ENCODE results near the gene NDRG4. TPM values are rescaled to one million over a fixed set of nuclear protein-coding genes. Genes with fewer than 3 reads are reported as not detected.

NDRG4 gene
- total RNA-seq, 4 donors from 2014 or later, result 3.3 to 12.9 (median 9.3) TPM

DNA sequence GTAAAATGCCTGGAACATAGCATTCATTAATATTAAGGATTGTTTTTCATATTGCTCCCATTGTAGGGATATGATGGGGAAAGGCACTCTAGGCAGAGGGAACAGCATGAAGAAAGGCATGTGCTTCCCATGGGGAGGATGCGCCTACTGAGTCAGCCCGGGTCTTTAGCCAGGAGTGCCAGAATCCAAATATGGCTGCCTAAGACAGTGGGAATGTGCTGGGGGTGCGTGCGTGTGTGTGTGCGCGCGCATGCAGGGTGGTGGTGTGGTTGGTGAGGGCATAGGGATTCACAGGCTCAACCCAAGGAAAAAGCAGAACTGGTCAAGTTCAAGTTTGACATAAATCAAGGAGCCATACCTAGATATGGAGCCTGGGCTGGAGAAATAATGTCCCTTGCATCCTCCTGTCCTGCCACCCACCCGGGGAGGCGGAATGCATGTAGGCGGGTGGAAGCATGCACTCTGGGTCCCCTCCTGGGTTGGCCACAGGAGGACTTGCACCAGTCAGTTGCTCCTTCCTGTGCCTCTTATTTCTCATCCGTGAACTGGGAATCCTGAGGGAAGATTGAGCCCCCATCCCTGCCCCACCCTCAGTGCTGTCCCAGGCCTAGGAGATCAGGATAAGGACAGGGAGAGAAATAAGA, 18.6 kb upstream of the NDRG4 start:
- DNase-seq, result no peak
- no peak overlapping the region for H3K27ac ChIP-seq
- no peaks in the 10 kb centered on the region for H3K9me3 ChIP-seq
- no peak for TF ChIP-seq POLR2A (IDR thresholded peaks at IDR 0.05)
- TF ChIP-seq, protein P1, sequence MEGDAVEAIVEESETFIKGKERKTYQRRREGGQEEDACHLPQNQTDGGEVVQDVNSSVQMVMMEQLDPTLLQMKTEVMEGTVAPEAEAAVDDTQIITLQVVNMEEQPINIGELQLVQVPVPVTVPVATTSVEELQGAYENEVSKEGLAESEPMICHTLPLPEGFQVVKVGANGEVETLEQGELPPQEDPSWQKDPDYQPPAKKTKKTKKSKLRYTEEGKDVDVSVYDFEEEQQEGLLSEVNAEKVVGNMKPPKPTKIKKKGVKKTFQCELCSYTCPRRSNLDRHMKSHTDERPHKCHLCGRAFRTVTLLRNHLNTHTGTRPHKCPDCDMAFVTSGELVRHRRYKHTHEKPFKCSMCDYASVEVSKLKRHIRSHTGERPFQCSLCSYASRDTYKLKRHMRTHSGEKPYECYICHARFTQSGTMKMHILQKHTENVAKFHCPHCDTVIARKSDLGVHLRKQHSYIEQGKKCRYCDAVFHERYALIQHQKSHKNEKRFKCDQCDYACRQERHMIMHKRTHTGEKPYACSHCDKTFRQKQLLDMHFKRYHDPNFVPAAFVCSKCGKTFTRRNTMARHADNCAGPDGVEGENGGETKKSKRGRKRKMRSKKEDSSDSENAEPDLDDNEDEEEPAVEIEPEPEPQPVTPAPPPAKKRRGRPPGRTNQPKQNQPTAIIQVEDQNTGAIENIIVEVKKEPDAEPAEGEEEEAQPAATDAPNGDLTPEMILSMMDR (IDR thresholded peaks at IDR 0.05), result no peak
- no peaks in the 10 kb centered on the region for H3K36me3 ChIP-seq
- no peaks in the 10 kb centered on the region for H3K4me1 ChIP-seq
- H3K27me3 ChIP-seq, result no peaks in the 10 kb centered on the region
- whole genome bisulfite sequencing, 2 donors, result 92% methylated on average over 10 to 11 of the region's 11 CpGs
- intact Hi-C loops (cut with DNase I), result no loop called here
- H3K4me3 ChIP-seq (replicated peaks in 1 of 3), result no peak overlapping the region

- TF ChIP-seq POLR2A (IDR thresholded peaks at IDR 0.05), result no peak
- TF ChIP-seq, protein P1 (IDR thresholded peaks at IDR 0.05), result no peak
- Histone ChIP-seq H3K4me3 (replicated peaks in 1 of 3) (no peak overlapping the region), H3K27ac (no peak overlapping the region), H3K9me3 (no peaks in the 10 kb centered on the region), H3K27me3 (no peaks in the 10 kb centered on the region), H3K36me3 (no peaks in the 10 kb centered on the region), H3K4me1 (no peaks in the 10 kb centered on the region)
- WGBS, 2 donors, result 79 to 92% methylated on average over 6 to 8 of the region's 8 CpGs
- intact Hi-C loops (cut with DNase I), result no loop called here
- no peak for DNase-seq
Measured at GRCh38 chr16:58481931-58482330, 18.0 kb upstream of the NDRG4 start.

- Histone ChIP-seq H3K4me1 (peaks cover 0 to 6% of the 10 kb centered on the region in 2 donors), H3K4me3 (replicated peaks in 1 of 3) (no peak overlapping the region), H3K9me3 (no peaks in the 10 kb centered on the region), H3K27me3 (no peaks in the 10 kb centered on the region), H3K36me3 (no peaks in the 10 kb centered on the region), H3K27ac (no peak overlapping the region)
- intact Hi-C loops (cut with DNase I), result loop anchor here (2.0 kb wide), 1 partner anchor 147 kb away; no protein-coding TSS in a partner anchor
- no peak for TF ChIP-seq POLR2A (IDR thresholded peaks at IDR 0.05)
- TF ChIP-seq, protein P1 (IDR thresholded peaks at IDR 0.05), result no peak
- WGBS, 2 donors, result 71 to 79% methylated on average over 11 of the region's 11 CpGs
- DNase-seq, result no peak
Measured at GRCh38 chr16:58485184-58485887, 14.6 kb upstream of the NDRG4 start.

GRCh38 chr16:58487566-58488351, 12.2 kb upstream of the NDRG4 start:
- H3K36me3 ChIP-seq, result no peaks in the 10 kb centered on the region
- no peak overlapping the region for H3K27ac ChIP-seq
- no peaks in the 10 kb centered on the region for H3K27me3 ChIP-seq
- intact Hi-C loops (cut with DNase I), result no loop called here
- H3K4me3 ChIP-seq (replicated peaks in 1 of 3), result no peak overlapping the region
- H3K9me3 ChIP-seq, result no peaks in the 10 kb centered on the region
- TF ChIP-seq, protein P1 (IDR thresholded peaks at IDR 0.05), result peak; percentile 80 to 92 (median 86)
- TF ChIP-seq POLR2A (IDR thresholded peaks at IDR 0.05), result no peak
- 32 to 53% methylated on average over 14 to 20 of the region's 43 CpGs for WGBS, 2 donors
- DNase-seq, result peak; percentile 80 to 84
- H3K4me1 ChIP-seq, result peaks cover 0 to 6% of the 10 kb centered on the region in 2 donors
